Stomach (tissue), 4 donors: ENCODE measurements around the gene ARID1B.

Experiments
- CTCF ChIP-seq, 7 experiments: fragments of 450-650 bp in 4 of 7; fragments of 200-600 bp in 3 of 7; sonication (generic) in 3 of 7; IDR thresholded peaks; one replicate each; pipeline ENCODE4 v1.5.1; 2016 to 2019; ENCODE audit warnings: antibody characterized with exemption in 7 of 7, control low read depth in 2 of 7, mild to moderate bottlenecking in 1 of 7
- EP300 ChIP-seq: sonication (generic); formaldehyde crosslinking; IDR thresholded peaks from one replicate; pipeline ENCODE4 v1.6.1; 2017; ENCODE audit warnings: antibody characterized with exemption
- POLR2A ChIP-seq, 4 donors: fragments of 450-650 bp; IDR thresholded peaks; one replicate each; pipeline ENCODE4 v1.6.1; 2016; ENCODE audit warnings: antibody characterized with exemption in 4 of 4, control low read depth in 2 of 4, mild to moderate bottlenecking in 1 of 4, moderate library complexity in 1 of 4
- POLR2AphosphoS5 ChIP-seq, 3 donors: sonication (generic); formaldehyde crosslinking; IDR thresholded peaks; one replicate each; pipeline ENCODE4 v1.6.1; 2016; ENCODE audit warnings: antibody characterized with exemption in 3 of 3

GRCh38 chr6:157172231-157172701 lies 395.1 kb downstream of the ARID1B start:
- TF ChIP-seq CTCF (IDR thresholded peaks at IDR 0.05) (no peak), POLR2A (IDR thresholded peaks at IDR 0.05) (no peak), POLR2AphosphoS5 (IDR thresholded peaks at IDR 0.05) (no peak), EP300 (no peak)
